GM23338 (cell line): ENCODE measurements around the gene TOM1L1. TPM values are rescaled to one million over a fixed set of nuclear protein-coding genes. Genes with fewer than 3 reads are reported as not detected.

ENCODE experiments used
- ATAC-seq: fragments of 200-7000 bp; cut with Tn5 transposase; 3 replicates; pipeline ENCODE4 v1.9.1; 2020
- DNase-seq: peaks from one replicate; pipeline ENCODE4 v3.0.0-alpha.2; 2015; ENCODE audit warnings: low spot score
- H2AFZ ChIP-seq: fragments of 200-600 bp; sonication (generic); 2 replicates; pipeline ENCODE4 v1.8.0; 2016; ENCODE audit warnings: antibody characterized with exemption, mild to moderate bottlenecking, moderate library complexity
- H3F3A ChIP-seq: fragments of 200-600 bp; sonication (generic); replicated peaks from 2 replicates; pipeline ENCODE4 v1.8.0; 2017; ENCODE audit warnings: antibody characterized with exemption, mixed run types, low read depth
- H3K27ac ChIP-seq: fragments of 200-600 bp; sonication (generic); 2 replicates; pipeline ENCODE4 v1.6.1; 2016; ENCODE audit warnings: low read depth
- H3K27me3 ChIP-seq: fragments of 200-600 bp; sonication (generic); 2 replicates; pipeline ENCODE4 v1.8.0; 2016; ENCODE audit warnings: mild to moderate bottlenecking, mixed run types, moderate library complexity; ENCODE audit not compliant: insufficient read depth
- H3K36me3 ChIP-seq: fragments of 200-600 bp; sonication (generic); 2 replicates; pipeline ENCODE4 v1.8.0; 2016; ENCODE audit warnings: mild to moderate bottlenecking; ENCODE audit not compliant: insufficient read depth
- H3K4me1 ChIP-seq: fragments of 200-600 bp; sonication (generic); 2 replicates; pipeline ENCODE4 v1.8.0; 2016; ENCODE audit warnings: mild to moderate bottlenecking, moderate library complexity; ENCODE audit not compliant: insufficient read depth
- H3K4me2 ChIP-seq: fragments of 200-600 bp; sonication (generic); 2 replicates; pipeline ENCODE4 v1.7.1; 2017; ENCODE audit warnings: mixed run types
- H3K4me3 ChIP-seq: fragments of 200-600 bp; sonication (generic); 2 replicates; pipeline ENCODE4 v1.6.1; 2016; ENCODE audit warnings: mixed run types
- H3K79me2 ChIP-seq: fragments of 200-600 bp; sonication (generic); replicated peaks from 2 replicates; pipeline ENCODE4 v1.8.0; 2017; ENCODE audit warnings: mild to moderate bottlenecking; ENCODE audit not compliant: insufficient read depth
- H3K9me2 ChIP-seq: fragments of 200-600 bp; sonication (generic); 2 replicates; pipeline ENCODE4 v1.8.0; 2017; ENCODE audit not compliant: insufficient read depth
- H4K20me1 ChIP-seq: fragments of 200-600 bp; sonication (generic); replicated peaks from 2 replicates; pipeline ENCODE4 v1.8.0; 2017; ENCODE audit warnings: mild to moderate bottlenecking; ENCODE audit not compliant: insufficient read depth
- H3K27ac Mint-ChIP-seq: 2 replicates; pipeline ENCODE4 v1.8.0; 2020; ENCODE audit warnings: inconsistent platforms, mild to moderate bottlenecking, moderate library complexity, mixed read lengths
- H3K27me3 Mint-ChIP-seq: 3 replicates; pipeline ENCODE4 v1.8.0; 2022; ENCODE audit warnings: low read depth, mild to moderate bottlenecking, moderate library complexity, mixed read lengths, inconsistent platforms; ENCODE audit not compliant: insufficient read depth, poor library complexity
- H3K36me3 Mint-ChIP-seq: 3 replicates; pipeline ENCODE4 v1.8.0; 2021; ENCODE audit warnings: low read depth, mild to moderate bottlenecking, inconsistent platforms, moderate library complexity, mixed read lengths
- H3K4me1 Mint-ChIP-seq: 3 replicates; pipeline ENCODE4 v1.8.0; 2020; ENCODE audit warnings: mild to moderate bottlenecking, inconsistent platforms, mixed read lengths
- H3K4me3 Mint-ChIP-seq: 3 replicates; pipeline ENCODE4 v1.8.0; 2021; ENCODE audit warnings: moderate library complexity, mild to moderate bottlenecking, inconsistent platforms, mixed read lengths
- H3K9me3 Mint-ChIP-seq: 3 replicates; pipeline ENCODE4 v1.8.0; 2020; ENCODE audit warnings: moderate library complexity, mild to moderate bottlenecking, inconsistent platforms, mixed read lengths
- CREB1 ChIP-seq: fragments of 250-450 bp; sonication (Bioruptor Pico); IDR thresholded peaks from 2 replicates; pipeline ENCODE4 v1.5.0; 2020; ENCODE audit warnings: low read depth, mild to moderate bottlenecking, moderate library complexity
- EZH2 ChIP-seq: fragments of 200-600 bp; sonication (generic); IDR thresholded peaks from one replicate; pipeline ENCODE4 v1.8.0; 2017; ENCODE audit warnings: antibody characterized with exemption, mild to moderate bottlenecking, low read depth; ENCODE audit not compliant: unreplicated experiment
- EZH2phosphoT487 ChIP-seq: fragments of 200-600 bp; sonication (generic); IDR thresholded peaks from one replicate; pipeline ENCODE4 v1.8.1; 2018; ENCODE audit warnings: antibody characterized with exemption; ENCODE audit not compliant: unreplicated experiment
- JUNB ChIP-seq: IDR thresholded peaks from one replicate; pipeline ENCODE4 v1.6.1; 2016; ENCODE audit warnings: antibody characterized with exemption; ENCODE audit not compliant: unreplicated experiment
- NANOG ChIP-seq: IDR thresholded peaks from 2 replicates; pipeline ENCODE4 v1.6.1; 2016; ENCODE audit warnings: antibody characterized with exemption, borderline replicate concordance
- POLR2AphosphoS5 ChIP-seq: IDR thresholded peaks from 2 replicates; pipeline ENCODE4 v1.6.1; 2016; ENCODE audit warnings: antibody characterized with exemption, low read depth
- STAT1 ChIP-seq: IDR thresholded peaks from one replicate; pipeline ENCODE4 v1.6.1; 2016; ENCODE audit warnings: antibody characterized with exemption; ENCODE audit not compliant: unreplicated experiment
- ZNF114 ChIP-seq: fragments of 250-450 bp; sonication (Bioruptor Pico); IDR thresholded peaks from 2 replicates; pipeline ENCODE4 v1.5.0; 2020; ENCODE audit warnings: mild to moderate bottlenecking, moderate library complexity
- ZNF331 ChIP-seq: fragments of 250-450 bp; sonication (Bioruptor Pico); IDR thresholded peaks from 2 replicates; pipeline ENCODE4 v1.5.0; 2020; ENCODE audit warnings: low read depth, mild to moderate bottlenecking, moderate library complexity
- polyA plus RNA-seq: library from polyadenylated mRNA; unstranded; fragments of >200 nt; fragmentation: Nextera tagmentation; extraction: Ambion mirVana; gene quantifications from 2 replicates; pipeline ENCODE4 v1.2.1, GENCODE V29; 2016
- total RNA-seq: library from RNA; depleted of rRNA; stranded (reverse); fragments of >200 nt; shearing (Covaris generic); gene quantifications from 2 replicates; pipeline ENCODE4 v1.2.3, GENCODE V29; 2014
- TF ChIP-seq, protein P1 (sequence below): fragments of 250-450 bp; sonication (Bioruptor Pico); IDR thresholded peaks from 2 replicates; pipeline ENCODE4 v1.5.0; 2020; ENCODE audit warnings: mild to moderate bottlenecking, moderate library complexity
- TF ChIP-seq, protein P2 (sequence below): IDR thresholded peaks from one replicate; pipeline ENCODE4 v1.6.1; 2018; ENCODE audit warnings: antibody characterized with exemption; ENCODE audit not compliant: unreplicated experiment
- TF ChIP-seq, protein P3 (sequence below), 2 experiments: fragments of 200-600 bp in 1 of 2; sonication (generic) in 1 of 2; conservative IDR thresholded peaks; 2 replicates each; pipeline versions ENCODE4 v1.5.1 to v1.6.1; 2016 to 2017; ENCODE audit warnings: antibody characterized with exemption in 2 of 2, low read depth in 2 of 2, mild to moderate bottlenecking in 2 of 2, moderate library complexity in 1 of 2
- TF ChIP-seq, protein P4 (sequence below): IDR thresholded peaks from 2 replicates; pipeline ENCODE4 v1.6.1; 2016; ENCODE audit warnings: antibody characterized with exemption

TOM1L1 gene
- total and polyA plus RNA-seq, 2 experiments from 2014 or later = 46.8 to 58.0 TPM

DNA sequence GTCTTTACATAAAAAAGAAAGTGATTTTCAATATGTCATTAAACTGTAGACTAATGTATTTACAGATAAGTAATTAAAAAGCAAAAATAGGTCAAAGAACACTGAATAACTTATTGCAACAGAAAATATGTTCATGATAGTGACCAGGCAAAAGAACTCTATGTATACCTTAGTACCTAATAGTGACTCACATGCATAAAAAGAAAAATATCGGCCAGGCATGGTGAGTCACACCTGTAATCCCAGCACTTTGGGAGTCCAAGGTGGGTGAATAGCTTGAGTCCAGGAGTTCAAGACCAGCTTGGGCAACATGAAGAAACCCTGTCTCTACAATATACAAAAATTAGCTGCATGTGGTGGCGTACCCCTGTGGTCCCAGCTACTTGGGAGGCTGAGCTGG lies 33.0 kb upstream of the TOM1L1 start:
- peaks cover 2% of the 10 kb centered on the region for H3K27me3 Mint-ChIP-seq
- Histone ChIP-seq H4K20me1 (no peaks in the 10 kb centered on the region), H3K4me2 (no peak overlapping the region), H3K27me3 (no peaks in the 10 kb centered on the region), H3K4me3 (no peak overlapping the region), H3F3A (no peaks in the 10 kb centered on the region), H3K9me2 (0 out of 2 replicates have a peak, but pooled peaks cover 4% of the 10 kb centered on the region), H2AFZ (no peak overlapping the region), H3K4me1 (no peaks in the 10 kb centered on the region), H3K36me3 (no peaks in the 10 kb centered on the region), H3K27ac (no peak overlapping the region), H3K79me2 (no peaks in the 10 kb centered on the region)
- TF ChIP-seq, protein P1, sequence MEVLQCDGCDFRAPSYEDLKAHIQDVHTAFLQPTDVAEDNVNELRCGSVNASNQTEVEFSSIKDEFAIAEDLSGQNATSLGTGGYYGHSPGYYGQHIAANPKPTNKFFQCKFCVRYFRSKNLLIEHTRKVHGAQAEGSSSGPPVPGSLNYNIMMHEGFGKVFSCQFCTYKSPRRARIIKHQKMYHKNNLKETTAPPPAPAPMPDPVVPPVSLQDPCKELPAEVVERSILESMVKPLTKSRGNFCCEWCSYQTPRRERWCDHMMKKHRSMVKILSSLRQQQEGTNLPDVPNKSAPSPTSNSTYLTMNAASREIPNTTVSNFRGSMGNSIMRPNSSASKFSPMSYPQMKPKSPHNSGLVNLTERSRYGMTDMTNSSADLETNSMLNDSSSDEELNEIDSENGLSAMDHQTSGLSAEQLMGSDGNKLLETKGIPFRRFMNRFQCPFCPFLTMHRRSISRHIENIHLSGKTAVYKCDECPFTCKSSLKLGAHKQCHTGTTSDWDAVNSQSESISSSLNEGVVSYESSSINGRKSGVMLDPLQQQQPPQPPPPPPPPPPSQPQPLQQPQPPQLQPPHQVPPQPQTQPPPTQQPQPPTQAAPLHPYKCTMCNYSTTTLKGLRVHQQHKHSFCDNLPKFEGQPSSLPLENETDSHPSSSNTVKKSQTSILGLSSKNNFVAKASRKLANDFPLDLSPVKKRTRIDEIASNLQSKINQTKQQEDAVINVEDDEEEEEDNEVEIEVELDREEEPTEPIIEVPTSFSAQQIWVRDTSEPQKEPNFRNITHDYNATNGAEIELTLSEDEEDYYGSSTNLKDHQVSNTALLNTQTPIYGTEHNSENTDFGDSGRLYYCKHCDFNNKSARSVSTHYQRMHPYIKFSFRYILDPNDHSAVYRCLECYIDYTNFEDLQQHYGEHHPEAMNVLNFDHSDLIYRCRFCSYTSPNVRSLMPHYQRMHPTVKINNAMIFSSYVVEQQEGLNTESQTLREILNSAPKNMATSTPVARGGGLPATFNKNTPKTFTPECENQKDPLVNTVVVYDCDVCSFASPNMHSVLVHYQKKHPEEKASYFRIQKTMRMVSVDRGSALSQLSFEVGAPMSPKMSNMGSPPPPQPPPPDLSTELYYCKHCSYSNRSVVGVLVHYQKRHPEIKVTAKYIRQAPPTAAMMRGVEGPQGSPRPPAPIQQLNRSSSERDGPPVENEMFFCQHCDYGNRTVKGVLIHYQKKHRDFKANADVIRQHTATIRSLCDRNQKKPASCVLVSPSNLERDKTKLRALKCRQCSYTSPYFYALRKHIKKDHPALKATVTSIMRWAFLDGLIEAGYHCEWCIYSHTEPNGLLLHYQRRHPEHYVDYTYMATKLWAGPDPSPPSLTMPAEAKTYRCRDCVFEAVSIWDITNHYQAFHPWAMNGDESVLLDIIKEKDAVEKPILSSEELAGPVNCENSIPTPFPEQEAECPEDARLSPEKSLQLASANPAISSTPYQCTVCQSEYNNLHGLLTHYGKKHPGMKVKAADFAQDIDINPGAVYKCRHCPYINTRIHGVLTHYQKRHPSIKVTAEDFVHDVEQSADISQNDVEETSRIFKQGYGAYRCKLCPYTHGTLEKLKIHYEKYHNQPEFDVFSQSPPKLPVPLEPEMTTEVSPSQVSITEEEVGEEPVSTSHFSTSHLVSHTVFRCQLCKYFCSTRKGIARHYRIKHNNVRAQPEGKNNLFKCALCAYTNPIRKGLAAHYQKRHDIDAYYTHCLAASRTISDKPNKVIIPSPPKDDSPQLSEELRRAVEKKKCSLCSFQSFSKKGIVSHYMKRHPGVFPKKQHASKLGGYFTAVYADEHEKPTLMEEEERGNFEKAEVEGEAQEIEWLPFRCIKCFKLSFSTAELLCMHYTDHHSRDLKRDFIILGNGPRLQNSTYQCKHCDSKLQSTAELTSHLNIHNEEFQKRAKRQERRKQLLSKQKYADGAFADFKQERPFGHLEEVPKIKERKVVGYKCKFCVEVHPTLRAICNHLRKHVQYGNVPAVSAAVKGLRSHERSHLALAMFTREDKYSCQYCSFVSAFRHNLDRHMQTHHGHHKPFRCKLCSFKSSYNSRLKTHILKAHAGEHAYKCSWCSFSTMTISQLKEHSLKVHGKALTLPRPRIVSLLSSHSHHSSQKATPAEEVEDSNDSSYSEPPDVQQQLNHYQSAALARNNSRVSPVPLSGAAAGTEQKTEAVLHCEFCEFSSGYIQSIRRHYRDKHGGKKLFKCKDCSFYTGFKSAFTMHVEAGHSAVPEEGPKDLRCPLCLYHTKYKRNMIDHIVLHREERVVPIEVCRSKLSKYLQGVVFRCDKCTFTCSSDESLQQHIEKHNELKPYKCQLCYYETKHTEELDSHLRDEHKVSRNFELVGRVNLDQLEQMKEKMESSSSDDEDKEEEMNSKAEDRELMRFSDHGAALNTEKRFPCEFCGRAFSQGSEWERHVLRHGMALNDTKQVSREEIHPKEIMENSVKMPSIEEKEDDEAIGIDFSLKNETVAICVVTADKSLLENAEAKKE = no peak
- TF ChIP-seq, protein P2, sequence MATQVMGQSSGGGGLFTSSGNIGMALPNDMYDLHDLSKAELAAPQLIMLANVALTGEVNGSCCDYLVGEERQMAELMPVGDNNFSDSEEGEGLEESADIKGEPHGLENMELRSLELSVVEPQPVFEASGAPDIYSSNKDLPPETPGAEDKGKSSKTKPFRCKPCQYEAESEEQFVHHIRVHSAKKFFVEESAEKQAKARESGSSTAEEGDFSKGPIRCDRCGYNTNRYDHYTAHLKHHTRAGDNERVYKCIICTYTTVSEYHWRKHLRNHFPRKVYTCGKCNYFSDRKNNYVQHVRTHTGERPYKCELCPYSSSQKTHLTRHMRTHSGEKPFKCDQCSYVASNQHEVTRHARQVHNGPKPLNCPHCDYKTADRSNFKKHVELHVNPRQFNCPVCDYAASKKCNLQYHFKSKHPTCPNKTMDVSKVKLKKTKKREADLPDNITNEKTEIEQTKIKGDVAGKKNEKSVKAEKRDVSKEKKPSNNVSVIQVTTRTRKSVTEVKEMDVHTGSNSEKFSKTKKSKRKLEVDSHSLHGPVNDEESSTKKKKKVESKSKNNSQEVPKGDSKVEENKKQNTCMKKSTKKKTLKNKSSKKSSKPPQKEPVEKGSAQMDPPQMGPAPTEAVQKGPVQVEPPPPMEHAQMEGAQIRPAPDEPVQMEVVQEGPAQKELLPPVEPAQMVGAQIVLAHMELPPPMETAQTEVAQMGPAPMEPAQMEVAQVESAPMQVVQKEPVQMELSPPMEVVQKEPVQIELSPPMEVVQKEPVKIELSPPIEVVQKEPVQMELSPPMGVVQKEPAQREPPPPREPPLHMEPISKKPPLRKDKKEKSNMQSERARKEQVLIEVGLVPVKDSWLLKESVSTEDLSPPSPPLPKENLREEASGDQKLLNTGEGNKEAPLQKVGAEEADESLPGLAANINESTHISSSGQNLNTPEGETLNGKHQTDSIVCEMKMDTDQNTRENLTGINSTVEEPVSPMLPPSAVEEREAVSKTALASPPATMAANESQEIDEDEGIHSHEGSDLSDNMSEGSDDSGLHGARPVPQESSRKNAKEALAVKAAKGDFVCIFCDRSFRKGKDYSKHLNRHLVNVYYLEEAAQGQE = no peak
- TF ChIP-seq EZH2 (no peak), CREB1 (CRISPR knock-in tag) (no peak), ZNF331 (no peak), POLR2AphosphoS5 (no peak), NANOG (no peak), STAT1 (no peak), JUNB (no peak), ZNF114 (CRISPR knock-in tag) (no peak), EZH2phosphoT487 (no peak)
- TF ChIP-seq, protein P3, sequence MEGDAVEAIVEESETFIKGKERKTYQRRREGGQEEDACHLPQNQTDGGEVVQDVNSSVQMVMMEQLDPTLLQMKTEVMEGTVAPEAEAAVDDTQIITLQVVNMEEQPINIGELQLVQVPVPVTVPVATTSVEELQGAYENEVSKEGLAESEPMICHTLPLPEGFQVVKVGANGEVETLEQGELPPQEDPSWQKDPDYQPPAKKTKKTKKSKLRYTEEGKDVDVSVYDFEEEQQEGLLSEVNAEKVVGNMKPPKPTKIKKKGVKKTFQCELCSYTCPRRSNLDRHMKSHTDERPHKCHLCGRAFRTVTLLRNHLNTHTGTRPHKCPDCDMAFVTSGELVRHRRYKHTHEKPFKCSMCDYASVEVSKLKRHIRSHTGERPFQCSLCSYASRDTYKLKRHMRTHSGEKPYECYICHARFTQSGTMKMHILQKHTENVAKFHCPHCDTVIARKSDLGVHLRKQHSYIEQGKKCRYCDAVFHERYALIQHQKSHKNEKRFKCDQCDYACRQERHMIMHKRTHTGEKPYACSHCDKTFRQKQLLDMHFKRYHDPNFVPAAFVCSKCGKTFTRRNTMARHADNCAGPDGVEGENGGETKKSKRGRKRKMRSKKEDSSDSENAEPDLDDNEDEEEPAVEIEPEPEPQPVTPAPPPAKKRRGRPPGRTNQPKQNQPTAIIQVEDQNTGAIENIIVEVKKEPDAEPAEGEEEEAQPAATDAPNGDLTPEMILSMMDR (conservative IDR thresholded peaks at IDR 0.05; ENCODE audit: low read depth in 2 of 2) = no peak
- TF ChIP-seq, protein P4, sequence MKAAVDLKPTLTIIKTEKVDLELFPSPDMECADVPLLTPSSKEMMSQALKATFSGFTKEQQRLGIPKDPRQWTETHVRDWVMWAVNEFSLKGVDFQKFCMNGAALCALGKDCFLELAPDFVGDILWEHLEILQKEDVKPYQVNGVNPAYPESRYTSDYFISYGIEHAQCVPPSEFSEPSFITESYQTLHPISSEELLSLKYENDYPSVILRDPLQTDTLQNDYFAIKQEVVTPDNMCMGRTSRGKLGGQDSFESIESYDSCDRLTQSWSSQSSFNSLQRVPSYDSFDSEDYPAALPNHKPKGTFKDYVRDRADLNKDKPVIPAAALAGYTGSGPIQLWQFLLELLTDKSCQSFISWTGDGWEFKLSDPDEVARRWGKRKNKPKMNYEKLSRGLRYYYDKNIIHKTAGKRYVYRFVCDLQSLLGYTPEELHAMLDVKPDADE = no peak
- H3K4me3 Mint-ChIP-seq = no peak overlapping the region
- no peaks in the 10 kb centered on the region for H3K4me1 Mint-ChIP-seq
- H3K27ac Mint-ChIP-seq = no peak overlapping the region
- ATAC-seq (no peak), DNase-seq (no peak)
- no peaks in the 10 kb centered on the region for H3K36me3 Mint-ChIP-seq
- no peaks in the 10 kb centered on the region; the same call in 2 of the 3 replicates for H3K9me3 Mint-ChIP-seq
